ENCODE results near the gene SUN5. TPM values are rescaled to one million over a fixed set of nuclear protein-coding genes. Genes with fewer than 3 reads are reported as not detected.

The SUN5 gene
- total RNA-seq, 1 experiment from 2014 or later = not detected

DNA sequence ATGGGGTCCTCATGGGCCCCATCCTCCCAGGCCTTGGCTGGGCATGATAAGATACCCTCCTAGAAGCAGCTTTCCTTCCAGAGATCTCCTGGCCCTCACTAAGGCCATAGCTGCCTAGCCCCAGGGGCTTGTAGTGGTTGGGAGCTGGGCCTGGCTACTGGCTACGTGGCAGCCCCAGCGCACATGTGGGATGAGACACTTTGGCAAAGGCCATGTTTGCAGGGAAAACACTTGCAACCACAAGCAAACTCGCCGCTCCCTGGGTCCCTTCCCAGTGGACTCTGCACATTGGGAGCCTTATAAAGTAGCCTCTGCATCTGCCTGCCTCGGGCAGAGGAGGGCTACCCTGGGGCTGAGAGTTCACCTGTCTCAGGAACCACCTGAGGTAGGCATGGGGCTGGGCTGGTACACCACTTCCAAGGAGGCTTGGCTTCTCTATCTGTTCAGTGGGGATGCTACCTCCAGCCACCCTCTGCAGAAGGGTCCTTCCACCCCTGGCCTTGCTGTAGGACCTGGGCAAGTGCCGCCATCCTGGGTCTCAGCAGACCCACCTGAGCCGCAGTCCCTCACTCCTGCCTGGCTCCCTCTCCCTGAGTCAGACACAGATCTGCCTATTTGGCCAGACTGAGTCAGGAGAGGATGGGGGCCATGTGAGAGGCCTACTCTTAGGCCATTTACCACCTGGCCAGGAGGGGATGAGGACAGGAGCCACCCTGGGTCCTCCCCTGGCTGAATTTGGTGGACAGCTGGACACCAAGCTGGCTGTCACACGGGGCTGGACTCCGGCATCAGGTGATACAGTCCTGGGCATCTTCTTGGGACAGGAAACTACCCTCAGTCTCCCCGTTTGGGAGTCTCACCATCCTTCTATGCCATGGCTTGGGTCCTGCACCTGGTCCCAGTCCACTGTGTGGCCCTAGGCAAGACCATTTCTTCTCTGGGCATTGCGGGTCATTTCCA lies 3.4 kb upstream of the SUN5 start, which contains the start of gene BPIFB2:
TSS of gene BPIFB2 (plus strand) at position 329 of the 960 bp plus-strand sequence. CDS start 871 bp downstream, outside the sequence.
- H2AFZ ChIP-seq = no peak within 1 kb of the TSS
- no peak for DNase-seq
- H3K9me2 ChIP-seq (ENCODE audit: insufficient read depth) = no peaks in the 10 kb centered on the region
- no peak within 1 kb of the TSS for H3K4me2 ChIP-seq
- H4K20me1 ChIP-seq (ENCODE audit: insufficient read depth) = no peaks in the 10 kb centered on the region
- no peak within 1 kb of the TSS for H3K27ac ChIP-seq
- H3K9me3 ChIP-seq (ENCODE audit: insufficient read depth, low read depth) = peaks cover 6% of the 10 kb centered on the region; the same call in 1 of the 2 replicates
- BruUV-seq (replicated peaks) = no TSS peak
- no peak within 1 kb of the TSS for H3K4me3 ChIP-seq
- no peaks in the 10 kb centered on the region for H3K36me3 ChIP-seq (ENCODE audit: low read depth)
- intact Hi-C loops (cut with micrococcal nuclease; ENCODE audit: unreplicated experiment) = no loop called here
- H3K79me2 ChIP-seq (ENCODE audit: low read depth) = no peaks in the 10 kb centered on the region
- H3K4me1 ChIP-seq (replicated peaks; ENCODE audit: insufficient read depth) = no peaks in the 10 kb centered on the region
- no peak for TF ChIP-seq EZH2 (IDR thresholded peaks at IDR 0.05; ENCODE audit: low read depth)
- TF ChIP-seq, protein P1, sequence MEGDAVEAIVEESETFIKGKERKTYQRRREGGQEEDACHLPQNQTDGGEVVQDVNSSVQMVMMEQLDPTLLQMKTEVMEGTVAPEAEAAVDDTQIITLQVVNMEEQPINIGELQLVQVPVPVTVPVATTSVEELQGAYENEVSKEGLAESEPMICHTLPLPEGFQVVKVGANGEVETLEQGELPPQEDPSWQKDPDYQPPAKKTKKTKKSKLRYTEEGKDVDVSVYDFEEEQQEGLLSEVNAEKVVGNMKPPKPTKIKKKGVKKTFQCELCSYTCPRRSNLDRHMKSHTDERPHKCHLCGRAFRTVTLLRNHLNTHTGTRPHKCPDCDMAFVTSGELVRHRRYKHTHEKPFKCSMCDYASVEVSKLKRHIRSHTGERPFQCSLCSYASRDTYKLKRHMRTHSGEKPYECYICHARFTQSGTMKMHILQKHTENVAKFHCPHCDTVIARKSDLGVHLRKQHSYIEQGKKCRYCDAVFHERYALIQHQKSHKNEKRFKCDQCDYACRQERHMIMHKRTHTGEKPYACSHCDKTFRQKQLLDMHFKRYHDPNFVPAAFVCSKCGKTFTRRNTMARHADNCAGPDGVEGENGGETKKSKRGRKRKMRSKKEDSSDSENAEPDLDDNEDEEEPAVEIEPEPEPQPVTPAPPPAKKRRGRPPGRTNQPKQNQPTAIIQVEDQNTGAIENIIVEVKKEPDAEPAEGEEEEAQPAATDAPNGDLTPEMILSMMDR (conservative IDR thresholded peaks at IDR 0.05) = no peak
- ChIA-PET CTCF (no interaction called here), POLR2A (ENCODE audit: unreplicated experiment) (no interaction called here)
- no peaks in the 10 kb centered on the region for H3F3A ChIP-seq (ENCODE audit: insufficient read depth, low read depth)
- H3K27me3 ChIP-seq (ENCODE audit: insufficient read depth, low read depth) = peaks cover 89% of the 10 kb centered on the region

DNA sequence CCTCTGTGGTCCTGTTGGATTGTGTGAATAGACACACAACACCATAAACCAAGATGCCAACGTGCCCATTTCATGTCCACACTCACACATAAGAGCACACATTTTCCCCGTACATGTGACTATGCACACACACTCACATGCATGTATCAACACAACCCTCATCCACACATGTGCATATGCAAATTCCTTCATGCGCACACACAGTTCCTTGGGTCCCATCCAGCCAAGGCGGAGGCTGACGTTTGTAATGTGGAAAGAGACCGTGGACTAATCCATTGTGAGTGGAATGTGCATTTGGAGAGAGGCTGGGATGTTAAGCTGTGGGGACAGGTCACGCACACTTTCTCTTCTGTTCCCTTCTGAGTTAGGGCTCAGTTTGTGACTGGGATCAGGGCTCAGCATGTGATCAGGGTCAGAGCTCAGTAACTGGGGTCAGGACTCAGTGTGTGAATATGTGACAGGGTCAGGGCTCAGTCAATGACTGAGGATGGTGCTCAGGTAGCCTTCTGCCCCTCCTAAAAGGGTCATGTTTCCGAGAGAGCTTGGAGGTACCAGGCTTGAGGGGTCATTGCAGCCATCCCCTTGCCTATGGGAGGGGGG lies 2.6 kb upstream of the SUN5 start:
- TF ChIP-seq, protein P1 (conservative IDR thresholded peaks at IDR 0.05) = no peak
- TF ChIP-seq EZH2 (IDR thresholded peaks at IDR 0.05; ENCODE audit: low read depth) = no peak
- no peaks in the 10 kb centered on the region for H3K79me2 ChIP-seq (ENCODE audit: low read depth)
- CTCF ChIA-PET = no interaction called here
- H3K36me3 ChIP-seq (ENCODE audit: low read depth) = no peaks in the 10 kb centered on the region
- H3K9me3 ChIP-seq (ENCODE audit: insufficient read depth, low read depth) = peaks cover 6% of the 10 kb centered on the region; the same call in 1 of the 2 replicates
- no peaks in the 10 kb centered on the region for H3K4me1 ChIP-seq (replicated peaks; ENCODE audit: insufficient read depth)
- H3K27ac ChIP-seq = no peak overlapping the region
- no peaks in the 10 kb centered on the region for H4K20me1 ChIP-seq (ENCODE audit: insufficient read depth)
- POLR2A ChIA-PET (ENCODE audit: unreplicated experiment) = no interaction called here
- intact Hi-C loops (cut with micrococcal nuclease; ENCODE audit: unreplicated experiment) = no loop called here
- no TSS peak for BruUV-seq (replicated peaks)
- no peak overlapping the region for H2AFZ ChIP-seq
- H3K9me2 ChIP-seq (ENCODE audit: insufficient read depth) = no peaks in the 10 kb centered on the region
- H3K27me3 ChIP-seq (ENCODE audit: insufficient read depth, low read depth) = peaks cover 89% of the 10 kb centered on the region
- no peak overlapping the region for H3K4me3 ChIP-seq
- no peak overlapping the region for H3K4me2 ChIP-seq
- no peak for DNase-seq
- H3F3A ChIP-seq (ENCODE audit: insufficient read depth, low read depth) = no peaks in the 10 kb centered on the region

DNA sequence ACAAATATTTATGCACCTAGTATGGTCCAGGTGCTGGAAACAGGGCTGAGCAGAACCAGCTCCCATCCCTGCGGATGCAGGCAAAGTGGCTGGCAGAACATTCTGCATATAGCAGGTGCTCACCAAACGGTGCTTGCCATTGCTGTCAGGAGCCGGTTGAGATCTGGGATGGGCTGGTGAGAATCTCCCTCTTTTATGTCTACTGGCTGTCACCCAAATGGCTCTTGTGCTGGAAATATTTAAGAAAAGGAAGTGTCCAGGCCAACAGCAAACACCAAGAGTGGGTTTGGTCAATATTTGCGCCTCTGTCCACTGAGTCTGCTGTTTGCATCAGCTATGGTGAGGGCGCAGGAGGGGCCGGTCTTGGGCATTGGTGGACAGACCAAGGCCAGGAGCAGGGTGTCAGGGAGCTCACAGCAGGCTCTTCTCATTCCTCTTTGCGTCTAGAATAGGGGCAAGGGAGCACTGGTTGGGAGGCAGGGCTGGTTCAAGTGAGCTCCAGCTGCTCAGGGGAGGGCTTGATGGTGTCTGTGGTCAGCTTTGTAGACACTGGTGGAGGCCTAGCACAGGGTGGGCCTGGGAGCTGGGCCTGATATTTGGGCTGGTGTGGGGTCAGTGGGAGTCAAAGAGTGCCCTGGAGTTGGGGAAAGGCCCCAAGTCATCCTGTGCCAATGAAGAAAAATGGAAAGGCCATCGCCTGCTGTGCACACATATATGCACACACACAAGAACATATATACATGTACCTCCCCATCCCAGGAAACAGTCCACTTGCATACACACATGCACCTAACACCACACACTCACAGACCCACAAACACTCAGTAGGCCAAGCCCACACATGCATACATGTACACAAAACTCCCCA lies 1.9 kb upstream of the SUN5 start:
- intact Hi-C loops (cut with micrococcal nuclease; ENCODE audit: unreplicated experiment) = no loop called here

More for the DNA sequence above, 1.9 kb upstream of the SUN5 start:
- no peaks in the 10 kb centered on the region for H3K9me2 ChIP-seq (ENCODE audit: insufficient read depth)
- no peaks in the 10 kb centered on the region for H3K36me3 ChIP-seq (ENCODE audit: low read depth)
- peaks cover 6% of the 10 kb centered on the region; the same call in 1 of the 2 replicates for H3K9me3 ChIP-seq (ENCODE audit: insufficient read depth, low read depth)
- BruUV-seq (replicated peaks) = no TSS peak
- H3K79me2 ChIP-seq (ENCODE audit: low read depth) = no peaks in the 10 kb centered on the region
- ChIA-PET CTCF (no interaction called here), POLR2A (ENCODE audit: unreplicated experiment) (no interaction called here)
- no peak overlapping the region for H3K4me2 ChIP-seq
- H3K4me3 ChIP-seq = no peak overlapping the region
- H3F3A ChIP-seq (ENCODE audit: insufficient read depth, low read depth) = no peaks in the 10 kb centered on the region
- no peak for TF ChIP-seq EZH2 (IDR thresholded peaks at IDR 0.05; ENCODE audit: low read depth)
- TF ChIP-seq, protein P1 (conservative IDR thresholded peaks at IDR 0.05) = no peak
- H2AFZ ChIP-seq = no peak overlapping the region
- H3K27ac ChIP-seq = no peak overlapping the region
- no peaks in the 10 kb centered on the region for H3K4me1 ChIP-seq (replicated peaks; ENCODE audit: insufficient read depth)
- peaks cover 86% of the 10 kb centered on the region for H3K27me3 ChIP-seq (ENCODE audit: insufficient read depth, low read depth)
- no peaks in the 10 kb centered on the region for H4K20me1 ChIP-seq (ENCODE audit: insufficient read depth)
- no peak for DNase-seq

All from PC-9 (cell line).